GM12801 (cell line): ENCODE measurements around the gene TUBGCP6.

Experiments used
- TF ChIP-seq, protein P1 (sequence below): IDR thresholded peaks from one replicate; pipeline ENCODE4 v1.5.1; 2011; ENCODE audit warnings: control low read depth; ENCODE audit not compliant: insufficient read length; ENCODE audit errors: extremely low read depth

The TUBGCP6 gene

GRCh38 chr22:50208939-50209892, 35.6 kb downstream of the TUBGCP6 start:
- TF ChIP-seq, protein P1, sequence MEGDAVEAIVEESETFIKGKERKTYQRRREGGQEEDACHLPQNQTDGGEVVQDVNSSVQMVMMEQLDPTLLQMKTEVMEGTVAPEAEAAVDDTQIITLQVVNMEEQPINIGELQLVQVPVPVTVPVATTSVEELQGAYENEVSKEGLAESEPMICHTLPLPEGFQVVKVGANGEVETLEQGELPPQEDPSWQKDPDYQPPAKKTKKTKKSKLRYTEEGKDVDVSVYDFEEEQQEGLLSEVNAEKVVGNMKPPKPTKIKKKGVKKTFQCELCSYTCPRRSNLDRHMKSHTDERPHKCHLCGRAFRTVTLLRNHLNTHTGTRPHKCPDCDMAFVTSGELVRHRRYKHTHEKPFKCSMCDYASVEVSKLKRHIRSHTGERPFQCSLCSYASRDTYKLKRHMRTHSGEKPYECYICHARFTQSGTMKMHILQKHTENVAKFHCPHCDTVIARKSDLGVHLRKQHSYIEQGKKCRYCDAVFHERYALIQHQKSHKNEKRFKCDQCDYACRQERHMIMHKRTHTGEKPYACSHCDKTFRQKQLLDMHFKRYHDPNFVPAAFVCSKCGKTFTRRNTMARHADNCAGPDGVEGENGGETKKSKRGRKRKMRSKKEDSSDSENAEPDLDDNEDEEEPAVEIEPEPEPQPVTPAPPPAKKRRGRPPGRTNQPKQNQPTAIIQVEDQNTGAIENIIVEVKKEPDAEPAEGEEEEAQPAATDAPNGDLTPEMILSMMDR, result no peak

GRCh38 chr22:50208430-50208938, 36.3 kb downstream of the TUBGCP6 start:
- TF ChIP-seq, protein P1, result no peak

DNA sequence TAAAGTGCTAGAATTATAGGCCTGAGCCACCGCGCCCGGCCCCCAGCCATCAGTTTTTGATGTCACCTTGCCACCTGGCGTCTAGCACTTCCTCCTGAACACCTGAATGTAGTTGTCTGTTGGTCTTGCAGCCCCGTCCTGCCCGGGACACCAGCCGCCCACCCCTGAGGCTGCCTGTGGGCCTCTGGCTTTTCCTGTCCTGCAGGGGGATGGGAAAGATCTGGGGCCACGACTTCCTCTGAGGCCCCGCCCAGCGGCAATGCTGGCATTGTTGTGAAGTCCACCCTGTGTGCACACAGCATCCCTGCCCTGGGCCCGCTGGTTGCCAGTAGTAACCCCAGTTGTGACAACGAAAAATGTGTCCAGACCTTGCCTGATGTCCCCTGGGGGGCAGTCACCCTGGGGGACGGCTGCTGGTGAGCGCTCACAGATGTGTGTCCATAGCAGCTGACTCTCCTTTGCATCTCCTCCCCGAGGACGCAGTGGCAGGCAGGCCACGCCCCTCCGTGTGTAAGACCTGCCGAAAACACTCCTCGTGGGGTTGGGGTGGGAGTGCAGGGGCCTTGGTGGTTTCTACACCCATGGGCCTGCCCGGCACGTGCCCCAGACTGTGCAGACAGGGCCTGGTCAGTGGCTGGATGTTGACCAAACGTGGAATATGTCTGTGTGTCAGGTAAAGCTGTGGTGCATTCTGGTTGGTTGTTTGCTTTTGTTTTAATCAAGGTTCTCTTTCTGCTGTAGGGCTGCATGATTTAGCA, 37.3 kb downstream of the TUBGCP6 start:
- TF ChIP-seq, protein P1, result no peak

DNA sequence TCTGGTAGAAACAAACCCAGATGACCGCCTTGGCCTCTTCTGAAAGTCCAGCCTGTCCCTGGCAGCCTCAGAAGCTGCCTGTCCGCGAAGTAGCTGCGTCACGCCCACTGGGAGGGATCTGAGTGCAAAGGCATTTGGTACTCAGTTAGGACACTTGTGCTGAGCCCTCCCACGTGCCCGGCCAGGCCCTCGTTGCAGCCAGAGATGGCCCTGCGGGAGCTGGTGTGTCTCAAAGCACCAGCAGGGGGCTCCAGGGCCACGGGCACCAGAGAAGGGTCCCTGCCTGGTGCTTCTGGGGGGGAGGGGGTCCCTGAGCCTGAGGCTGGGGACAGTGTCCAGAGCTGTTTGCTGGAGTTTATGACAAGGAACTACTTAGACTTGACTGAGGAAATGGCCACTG, 38.2 kb downstream of the TUBGCP6 start:
- TF ChIP-seq, protein P1, result no peak

GRCh38 chr22:50205781-50206569, 38.8 kb downstream of the TUBGCP6 start:
- TF ChIP-seq, protein P1, result no peak

DNA sequence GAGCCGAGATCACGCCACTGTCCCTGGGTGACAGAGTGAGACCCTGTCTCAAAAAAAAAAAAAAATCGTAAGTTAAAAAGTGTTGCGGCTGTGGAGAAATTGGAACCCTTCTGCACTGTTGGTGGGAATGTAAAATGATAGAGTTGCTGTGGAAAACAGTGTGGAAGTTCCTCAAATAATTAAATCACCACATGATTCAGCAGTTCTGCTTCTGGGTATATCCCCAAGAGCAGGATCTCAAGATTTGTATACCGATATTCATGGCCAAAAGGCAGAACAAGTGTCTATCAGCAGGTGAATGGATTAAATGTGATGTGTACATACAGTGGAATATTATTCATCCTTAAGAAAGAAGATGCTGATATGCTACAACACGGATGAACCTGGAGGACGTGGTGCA, 40.3 kb downstream of the TUBGCP6 start:
- TF ChIP-seq, protein P1, result no peak
